T-helper 1 cell treated with Interleukin-12 subunit alpha and Interleukin-12 subunit beta and Interleukin-4 antibody, amounts not matched to agents 30 μg/mL and 1 μg/mL, for 36 hours (primary cell): ENCODE data around the gene PCMTD2.

Experiments
- H3K27ac Mint-ChIP-seq: one replicate; pipeline ENCODE4 v1.8.0; 2021; ENCODE audit warnings: mild to moderate bottlenecking, mixed read lengths
- H3K27me3 Mint-ChIP-seq: one replicate; pipeline ENCODE4 v1.8.0; 2021; ENCODE audit warnings: low read depth, mixed read lengths
- H3K36me3 Mint-ChIP-seq: one replicate; pipeline ENCODE4 v1.8.0; 2021; ENCODE audit warnings: low read depth, mixed read lengths
- H3K4me1 Mint-ChIP-seq: one replicate; pipeline ENCODE4 v1.8.0; 2021; ENCODE audit warnings: low read depth, mixed read lengths
- H3K4me3 Mint-ChIP-seq: one replicate; pipeline ENCODE4 v1.8.0; 2021; ENCODE audit warnings: mild to moderate bottlenecking, moderate library complexity, mixed read lengths
- H3K9me3 Mint-ChIP-seq: one replicate; pipeline ENCODE4 v1.8.0; 2021; ENCODE audit warnings: mixed read lengths

PCMTD2 gene

GRCh38 chr20:64253443-64253842 is 2.1 kb upstream of the PCMTD2 start:
- Mint-ChIP-seq H3K4me1 (peaks cover 31% of the 10 kb centered on the region), H3K4me3 (no peak overlapping the region), H3K27me3 (peaks cover 23% of the 10 kb centered on the region), H3K9me3 (no peaks in the 10 kb centered on the region), H3K36me3 (peaks cover 4% of the 10 kb centered on the region), H3K27ac (no peak overlapping the region)

- Mint-ChIP-seq H3K4me1 (peaks cover 38% of the 10 kb centered on the region), H3K27ac (peak overlapping the region; percentile 79), H3K36me3 (peaks cover 8% of the 10 kb centered on the region), H3K4me3 (peak overlapping the region; percentile 80), H3K9me3 (no peaks in the 10 kb centered on the region), H3K27me3 (peaks cover 23% of the 10 kb centered on the region)
These were observed 1.4 kb upstream of the PCMTD2 start for GRCh38 chr20:64254156-64254555.

- peaks cover 38% of the 10 kb centered on the region for H3K4me1 Mint-ChIP-seq
- H3K4me3 Mint-ChIP-seq: peak overlapping the region; percentile 80
- H3K36me3 Mint-ChIP-seq: peaks cover 8% of the 10 kb centered on the region
- peak overlapping the region; percentile 79 for H3K27ac Mint-ChIP-seq
- H3K9me3 Mint-ChIP-seq: no peaks in the 10 kb centered on the region
- peaks cover 22% of the 10 kb centered on the region for H3K27me3 Mint-ChIP-seq
These were observed 782 bp upstream of the PCMTD2 start for GRCh38 chr20:64254571-64255360.

GRCh38 chr20:64256282-64256935 is 861 bp downstream of the PCMTD2 start:
- no peaks in the 10 kb centered on the region for H3K9me3 Mint-ChIP-seq
- peaks cover 11% of the 10 kb centered on the region for H3K36me3 Mint-ChIP-seq
- H3K27ac Mint-ChIP-seq: peak overlapping the region; percentile 92
- H3K27me3 Mint-ChIP-seq: peaks cover 6% of the 10 kb centered on the region
- peaks cover 50% of the 10 kb centered on the region for H3K4me1 Mint-ChIP-seq
- peak overlapping the region; percentile 90 for H3K4me3 Mint-ChIP-seq

- Mint-ChIP-seq H3K27me3 (peaks cover 4% of the 10 kb centered on the region), H3K9me3 (no peaks in the 10 kb centered on the region), H3K27ac (peak overlapping the region; percentile 92), H3K4me3 (peak overlapping the region; percentile 90), H3K36me3 (peaks cover 11% of the 10 kb centered on the region), H3K4me1 (peaks cover 53% of the 10 kb centered on the region)
These were observed 1.7 kb downstream of the PCMTD2 start for GRCh38 chr20:64257107-64257757.

- H3K9me3 Mint-ChIP-seq: no peaks in the 10 kb centered on the region
- peaks cover 53% of the 10 kb centered on the region for H3K4me1 Mint-ChIP-seq
- no peak overlapping the region for H3K27ac Mint-ChIP-seq
- H3K36me3 Mint-ChIP-seq: peaks cover 15% of the 10 kb centered on the region
- H3K27me3 Mint-ChIP-seq: no peaks in the 10 kb centered on the region
- no peak overlapping the region for H3K4me3 Mint-ChIP-seq
These were observed 2.7 kb downstream of the PCMTD2 start for GRCh38 chr20:64258071-64258823.

GRCh38 chr20:64260239-64260638 is 4.7 kb downstream of the PCMTD2 start:
- Mint-ChIP-seq H3K36me3 (peaks cover 15% of the 10 kb centered on the region), H3K9me3 (no peaks in the 10 kb centered on the region), H3K4me1 (peaks cover 45% of the 10 kb centered on the region), H3K27me3 (no peaks in the 10 kb centered on the region), H3K4me3 (no peak overlapping the region), H3K27ac (no peak overlapping the region)

GRCh38 chr20:64261138-64261537 is 5.6 kb downstream of the PCMTD2 start:
- H3K4me1 Mint-ChIP-seq: peaks cover 42% of the 10 kb centered on the region
- H3K27me3 Mint-ChIP-seq: no peaks in the 10 kb centered on the region
- no peaks in the 10 kb centered on the region for H3K9me3 Mint-ChIP-seq
- peaks cover 12% of the 10 kb centered on the region for H3K36me3 Mint-ChIP-seq
- H3K4me3 Mint-ChIP-seq: peak overlapping the region; percentile 31
- H3K27ac Mint-ChIP-seq: peak overlapping the region; percentile 42

GRCh38 chr20:64264091-64264490 is 8.5 kb downstream of the PCMTD2 start:
- peaks cover 7% of the 10 kb centered on the region for H3K36me3 Mint-ChIP-seq
- peaks cover 15% of the 10 kb centered on the region for H3K4me1 Mint-ChIP-seq
- no peaks in the 10 kb centered on the region for H3K27me3 Mint-ChIP-seq
- no peak overlapping the region for H3K27ac Mint-ChIP-seq
- H3K4me3 Mint-ChIP-seq: no peak overlapping the region
- H3K9me3 Mint-ChIP-seq: no peaks in the 10 kb centered on the region

GRCh38 chr20:64265201-64265600 is 9.7 kb downstream of the PCMTD2 start:
- Mint-ChIP-seq H3K27ac (no peak overlapping the region), H3K4me3 (no peak overlapping the region), H3K4me1 (peaks cover 17% of the 10 kb centered on the region), H3K36me3 (peaks cover 10% of the 10 kb centered on the region), H3K9me3 (no peaks in the 10 kb centered on the region), H3K27me3 (no peaks in the 10 kb centered on the region)

GRCh38 chr20:64266988-64267387 is 11.4 kb downstream of the PCMTD2 start:
- no peaks in the 10 kb centered on the region for H3K9me3 Mint-ChIP-seq
- no peak overlapping the region for H3K4me3 Mint-ChIP-seq
- no peak overlapping the region for H3K27ac Mint-ChIP-seq
- no peaks in the 10 kb centered on the region for H3K27me3 Mint-ChIP-seq
- peaks cover 10% of the 10 kb centered on the region for H3K36me3 Mint-ChIP-seq
- peaks cover 4% of the 10 kb centered on the region for H3K4me1 Mint-ChIP-seq

GRCh38 chr20:64268174-64268573 is 12.6 kb downstream of the PCMTD2 start:
- no peaks in the 10 kb centered on the region for H3K27me3 Mint-ChIP-seq
- no peak overlapping the region for H3K27ac Mint-ChIP-seq
- H3K9me3 Mint-ChIP-seq: no peaks in the 10 kb centered on the region
- peaks cover 8% of the 10 kb centered on the region for H3K36me3 Mint-ChIP-seq
- peaks cover 4% of the 10 kb centered on the region for H3K4me1 Mint-ChIP-seq
- H3K4me3 Mint-ChIP-seq: no peak overlapping the region

GRCh38 chr20:64269604-64270411 is 14.3 kb downstream of the PCMTD2 start:
- H3K9me3 Mint-ChIP-seq: no peaks in the 10 kb centered on the region
- H3K27me3 Mint-ChIP-seq: no peaks in the 10 kb centered on the region
- peaks cover 4% of the 10 kb centered on the region for H3K4me1 Mint-ChIP-seq
- peaks cover 19% of the 10 kb centered on the region for H3K36me3 Mint-ChIP-seq
- no peak overlapping the region for H3K4me3 Mint-ChIP-seq
- no peak overlapping the region for H3K27ac Mint-ChIP-seq

- peaks cover 19% of the 10 kb centered on the region for H3K36me3 Mint-ChIP-seq
- no peaks in the 10 kb centered on the region for H3K27me3 Mint-ChIP-seq
- no peak overlapping the region for H3K27ac Mint-ChIP-seq
- no peaks in the 10 kb centered on the region for H3K9me3 Mint-ChIP-seq
- peaks cover 4% of the 10 kb centered on the region for H3K4me1 Mint-ChIP-seq
- H3K4me3 Mint-ChIP-seq: no peak overlapping the region
These were observed 16.1 kb downstream of the PCMTD2 start for GRCh38 chr20:64271636-64272035.
